ENCODE results near the gene SCG3.

SCG3 gene

GRCh38 chr15:51731549-51732267 lies 50.4 kb downstream of the SCG3 start:
- Histone ChIP-seq H3K9me3 (ENCODE audit: low read length) (no peaks in the 10 kb centered on the region), H4K20me1 (ENCODE audit: insufficient read depth, low read length) (no peaks in the 10 kb centered on the region), H3K27me3 (ENCODE audit: insufficient read depth, low read length) (no peaks in the 10 kb centered on the region), H3K4me1 (ENCODE audit: insufficient read depth, low read length, severe bottlenecking) (peaks cover 45% of the 10 kb centered on the region), H3K36me3 (ENCODE audit: insufficient read depth, low read length) (no peaks in the 10 kb centered on the region), H3F3A (ENCODE audit: insufficient read depth, low read length) (no peaks in the 10 kb centered on the region), H3K9ac (ENCODE audit: low read length) (peak overlapping the region; percentile 55; the same call in 1 of the 2 replicates), H3K4me2 (ENCODE audit: low read length) (peak overlapping the region; percentile 85), H3K9me2 (ENCODE audit: low read depth, low read length) (no peaks in the 10 kb centered on the region), H3K27ac (ENCODE audit: low read depth, low read length, poor library complexity, severe bottlenecking) (peak overlapping the region; percentile 74), H3K4me3 (ENCODE audit: low read depth, low read length, poor library complexity, severe bottlenecking) (peak overlapping the region; percentile 55), H3K79me2 (ENCODE audit: insufficient read depth, low read length) (no peaks in the 10 kb centered on the region), H2AFZ (ENCODE audit: low read length) (no peak overlapping the region)
- no peak for TF ChIP-seq CTCF (IDR thresholded peaks at IDR 0.05; ENCODE audit: low read length)
- no peak for TF ChIP-seq EZH2 (IDR thresholded peaks at IDR 0.05; ENCODE audit: borderline replicate concordance, low read length)

- Histone ChIP-seq H3K4me1 (ENCODE audit: insufficient read depth, low read length, severe bottlenecking) (peaks cover 47% of the 10 kb centered on the region), H3K79me2 (ENCODE audit: insufficient read depth, low read length) (no peaks in the 10 kb centered on the region), H3K9ac (ENCODE audit: low read length) (no peak overlapping the region), H3K27ac (ENCODE audit: low read depth, low read length, poor library complexity, severe bottlenecking) (peak overlapping the region; percentile 74), H3F3A (ENCODE audit: insufficient read depth, low read length) (no peaks in the 10 kb centered on the region), H3K36me3 (ENCODE audit: insufficient read depth, low read length) (no peaks in the 10 kb centered on the region), H3K4me2 (ENCODE audit: low read length) (no peak overlapping the region; the same call in 1 of the 2 replicates), H4K20me1 (ENCODE audit: insufficient read depth, low read length) (no peaks in the 10 kb centered on the region), H3K27me3 (ENCODE audit: insufficient read depth, low read length) (no peaks in the 10 kb centered on the region), H3K9me2 (ENCODE audit: low read depth, low read length) (no peaks in the 10 kb centered on the region), H3K4me3 (ENCODE audit: low read depth, low read length, poor library complexity, severe bottlenecking) (no peak overlapping the region), H3K9me3 (ENCODE audit: low read length) (no peaks in the 10 kb centered on the region), H2AFZ (ENCODE audit: low read length) (no peak overlapping the region)
- TF ChIP-seq CTCF (IDR thresholded peaks at IDR 0.05; ENCODE audit: low read length) (no peak), EZH2 (IDR thresholded peaks at IDR 0.05; ENCODE audit: borderline replicate concordance, low read length) (no peak)
Measured at GRCh38 chr15:51732646-51733045, 51.3 kb downstream of the SCG3 start.

GRCh38 chr15:51735228-51736010 lies 54.1 kb downstream of the SCG3 start:
- no peak overlapping the region for H3K9ac ChIP-seq (ENCODE audit: low read length)

More at GRCh38 chr15:51735228-51736010, 54.1 kb downstream of the SCG3 start:
- H3K4me2 ChIP-seq (ENCODE audit: low read length): peak overlapping the region; percentile 53; the same call in 1 of the 2 replicates
- H3K27ac ChIP-seq (ENCODE audit: low read depth, low read length, poor library complexity, severe bottlenecking): no peak overlapping the region
- peak overlapping the region; percentile 60 for H3K4me3 ChIP-seq (ENCODE audit: low read depth, low read length, poor library complexity, severe bottlenecking)
- H3K27me3 ChIP-seq (ENCODE audit: insufficient read depth, low read length): no peaks in the 10 kb centered on the region
- H3K9me2 ChIP-seq (ENCODE audit: low read depth, low read length): no peaks in the 10 kb centered on the region
- no peak for TF ChIP-seq EZH2 (IDR thresholded peaks at IDR 0.05; ENCODE audit: borderline replicate concordance, low read length)
- TF ChIP-seq CTCF (IDR thresholded peaks at IDR 0.05; ENCODE audit: low read length): peak; percentile 49
- H3K9me3 ChIP-seq (ENCODE audit: low read length): no peaks in the 10 kb centered on the region
- no peaks in the 10 kb centered on the region for H3F3A ChIP-seq (ENCODE audit: insufficient read depth, low read length)
- H3K79me2 ChIP-seq (ENCODE audit: insufficient read depth, low read length): no peaks in the 10 kb centered on the region
- H2AFZ ChIP-seq (ENCODE audit: low read length): no peak overlapping the region
- no peaks in the 10 kb centered on the region for H4K20me1 ChIP-seq (ENCODE audit: insufficient read depth, low read length)
- peaks cover 54% of the 10 kb centered on the region for H3K4me1 ChIP-seq (ENCODE audit: insufficient read depth, low read length, severe bottlenecking)
- H3K36me3 ChIP-seq (ENCODE audit: insufficient read depth, low read length): no peaks in the 10 kb centered on the region
